Ishikawa (cell line): Measurements from ENCODE around the gene LYZ.

Source experiments
- CEBPB ChIP-seq: IDR thresholded peaks from 2 replicates; pipeline ENCODE4 v1.6.1; 2012
- CREB1 ChIP-seq: IDR thresholded peaks from 2 replicates; pipeline ENCODE4 v1.6.1; 2012; ENCODE audit warnings: low read depth
- EGR1 ChIP-seq: IDR thresholded peaks from 2 replicates; pipeline ENCODE4 v1.6.1; 2012
- EP300 ChIP-seq: IDR thresholded peaks from 2 replicates; pipeline ENCODE4 v1.6.1; 2012; ENCODE audit warnings: borderline replicate concordance
- FOXM1 ChIP-seq: IDR thresholded peaks from 2 replicates; pipeline ENCODE4 v1.6.1; 2012; ENCODE audit warnings: low read depth, borderline replicate concordance
- RAD21 ChIP-seq: IDR thresholded peaks from 2 replicates; pipeline ENCODE4 v1.6.1; 2012; ENCODE audit warnings: low read depth
- TAF1 ChIP-seq: IDR thresholded peaks from 2 replicates; pipeline ENCODE4 v1.6.1; 2012; ENCODE audit warnings: low read depth, mild to moderate bottlenecking
- TCF12 ChIP-seq: IDR thresholded peaks from 2 replicates; pipeline ENCODE4 v1.6.1; 2012; ENCODE audit warnings: low read depth
- TEAD4 ChIP-seq: IDR thresholded peaks from 2 replicates; pipeline ENCODE4 v1.6.1; 2012
- YY1 ChIP-seq: IDR thresholded peaks from 2 replicates; pipeline ENCODE4 v1.6.1; 2012; ENCODE audit warnings: low read depth
- ZBTB7A ChIP-seq: IDR thresholded peaks from 2 replicates; pipeline ENCODE4 v1.6.1; 2012; ENCODE audit warnings: low read depth
- TF ChIP-seq, protein P1 (sequence below): IDR thresholded peaks from 2 replicates; pipeline ENCODE4 v1.6.1; 2012
- TF ChIP-seq, protein P2 (sequence below): IDR thresholded peaks from 2 replicates; pipeline ENCODE4 v1.6.1; 2012
- TF ChIP-seq, protein P3 (sequence below): IDR thresholded peaks from 2 replicates; pipeline ENCODE4 v1.6.1; 2012; ENCODE audit warnings: low read depth, mild to moderate bottlenecking

The LYZ gene

DNA sequence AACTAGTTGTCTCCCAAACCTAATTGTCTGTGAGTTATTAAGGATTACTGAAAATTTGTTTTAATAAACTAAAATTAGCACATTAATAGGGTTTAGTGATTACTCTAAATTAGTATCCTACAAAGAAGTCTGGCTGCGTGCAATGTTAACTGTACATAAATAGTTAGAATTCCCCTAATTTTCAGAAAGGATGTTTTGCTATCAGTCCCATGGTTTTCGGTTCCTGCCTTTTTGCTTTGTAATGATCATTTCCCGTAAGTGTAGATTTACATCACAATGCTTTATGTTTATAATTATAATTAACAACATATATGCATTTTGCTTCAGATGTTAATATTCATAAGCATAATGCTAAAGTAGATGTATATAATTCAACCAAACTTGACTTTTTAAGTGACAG is 19.8 kb upstream of the LYZ start:
- TF ChIP-seq, protein P1, sequence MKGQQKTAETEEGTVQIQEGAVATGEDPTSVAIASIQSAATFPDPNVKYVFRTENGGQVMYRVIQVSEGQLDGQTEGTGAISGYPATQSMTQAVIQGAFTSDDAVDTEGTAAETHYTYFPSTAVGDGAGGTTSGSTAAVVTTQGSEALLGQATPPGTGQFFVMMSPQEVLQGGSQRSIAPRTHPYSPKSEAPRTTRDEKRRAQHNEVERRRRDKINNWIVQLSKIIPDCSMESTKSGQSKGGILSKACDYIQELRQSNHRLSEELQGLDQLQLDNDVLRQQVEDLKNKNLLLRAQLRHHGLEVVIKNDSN, result no peak
- TF ChIP-seq RAD21 (no peak), TCF12 (no peak)

DNA sequence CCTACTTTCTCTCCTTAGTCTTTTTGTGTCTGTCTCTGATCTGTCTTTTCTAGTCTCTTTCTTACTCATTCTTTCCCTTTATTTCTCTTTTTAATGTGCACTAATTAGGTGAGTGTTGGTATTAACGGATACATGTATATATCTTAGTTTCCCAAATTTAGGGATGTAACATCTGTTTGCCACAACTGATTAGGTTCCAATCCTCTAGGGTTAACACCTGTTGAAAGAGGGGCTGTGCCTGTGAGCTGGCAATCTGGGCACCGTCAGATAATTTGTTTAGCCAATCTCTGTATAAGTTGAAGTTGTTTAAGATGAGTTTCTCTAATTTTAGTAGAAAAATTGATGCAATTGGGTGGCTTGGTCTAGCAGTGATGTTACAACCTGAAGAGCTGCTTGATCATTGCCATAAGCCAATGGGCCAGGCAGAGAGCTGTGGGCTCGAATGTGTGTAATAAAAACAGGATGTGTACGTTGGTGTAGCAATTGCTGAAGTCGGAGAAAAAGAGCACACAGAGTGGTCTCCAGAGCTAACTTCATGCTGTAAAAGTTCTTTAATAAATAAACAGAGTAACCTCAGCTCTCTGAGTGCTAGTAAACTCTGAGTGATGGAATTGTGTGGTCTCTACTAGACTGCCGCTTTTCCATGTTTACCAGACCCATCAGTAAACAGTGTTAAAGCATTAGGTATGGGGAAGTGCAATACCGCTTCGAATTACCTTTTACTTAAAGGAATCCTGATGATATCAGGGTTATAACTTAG is 18.3 kb upstream of the LYZ start:
- TF ChIP-seq EGR1 (0 out of 2 replicates have a peak, but pooled peaks have one; percentile 9), TAF1 (no peak)

DNA sequence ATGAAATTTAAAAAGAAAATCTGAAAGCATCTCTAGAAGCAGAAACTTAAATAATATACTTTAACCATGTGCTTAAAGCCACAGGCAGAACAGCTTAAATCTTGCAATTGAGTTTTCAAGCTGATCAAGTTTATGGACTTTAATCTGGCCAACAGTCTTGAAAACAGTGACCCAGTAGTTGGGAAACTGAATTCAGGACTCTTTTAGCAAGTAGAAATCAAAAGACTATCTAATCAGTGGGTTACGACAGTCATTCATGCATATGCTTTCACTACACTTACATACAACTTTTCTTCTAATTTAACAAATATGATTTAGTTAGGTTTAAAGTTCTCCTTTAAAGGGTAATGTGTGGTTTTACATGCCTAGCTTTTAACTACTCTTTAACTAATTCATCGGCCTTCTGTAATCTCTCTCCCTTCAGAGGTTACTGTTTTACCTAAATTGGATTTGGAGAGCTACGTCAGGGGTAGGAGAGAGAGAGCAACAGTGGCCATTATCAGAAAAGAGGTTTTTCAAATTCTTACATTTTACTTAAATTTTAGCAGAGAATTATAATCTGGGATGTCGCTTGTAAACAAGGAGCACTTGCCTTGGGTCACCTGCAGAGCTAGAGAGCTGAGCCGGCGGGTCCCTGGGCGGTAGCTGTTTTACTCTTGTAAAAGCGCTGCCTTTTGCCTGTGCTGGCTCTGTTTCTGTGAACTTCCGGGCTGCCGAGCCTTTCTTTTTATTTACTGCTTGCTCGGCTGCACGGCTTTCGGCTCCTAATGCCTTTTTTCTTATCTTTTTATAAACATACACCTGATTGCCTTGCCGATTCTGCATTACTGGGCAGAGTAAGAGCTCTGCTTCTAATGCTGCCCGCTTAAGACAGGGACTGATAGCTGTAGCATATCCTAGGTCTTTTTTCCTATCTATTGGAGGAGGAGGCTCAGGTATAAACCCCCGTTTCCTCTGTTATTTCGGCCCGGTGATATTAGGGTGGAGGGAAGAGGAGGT is 17.4 kb upstream of the LYZ start:
- TF ChIP-seq EGR1 (no peak), RAD21 (no peak), ZBTB7A (no peak), YY1 (no peak), FOXM1 (no peak), CEBPB (no peak)
- TF ChIP-seq, protein P2, sequence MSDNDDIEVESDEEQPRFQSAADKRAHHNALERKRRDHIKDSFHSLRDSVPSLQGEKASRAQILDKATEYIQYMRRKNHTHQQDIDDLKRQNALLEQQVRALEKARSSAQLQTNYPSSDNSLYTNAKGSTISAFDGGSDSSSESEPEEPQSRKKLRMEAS, result no peak
- TF ChIP-seq, protein P1, result no peak
- TF ChIP-seq, protein P3, sequence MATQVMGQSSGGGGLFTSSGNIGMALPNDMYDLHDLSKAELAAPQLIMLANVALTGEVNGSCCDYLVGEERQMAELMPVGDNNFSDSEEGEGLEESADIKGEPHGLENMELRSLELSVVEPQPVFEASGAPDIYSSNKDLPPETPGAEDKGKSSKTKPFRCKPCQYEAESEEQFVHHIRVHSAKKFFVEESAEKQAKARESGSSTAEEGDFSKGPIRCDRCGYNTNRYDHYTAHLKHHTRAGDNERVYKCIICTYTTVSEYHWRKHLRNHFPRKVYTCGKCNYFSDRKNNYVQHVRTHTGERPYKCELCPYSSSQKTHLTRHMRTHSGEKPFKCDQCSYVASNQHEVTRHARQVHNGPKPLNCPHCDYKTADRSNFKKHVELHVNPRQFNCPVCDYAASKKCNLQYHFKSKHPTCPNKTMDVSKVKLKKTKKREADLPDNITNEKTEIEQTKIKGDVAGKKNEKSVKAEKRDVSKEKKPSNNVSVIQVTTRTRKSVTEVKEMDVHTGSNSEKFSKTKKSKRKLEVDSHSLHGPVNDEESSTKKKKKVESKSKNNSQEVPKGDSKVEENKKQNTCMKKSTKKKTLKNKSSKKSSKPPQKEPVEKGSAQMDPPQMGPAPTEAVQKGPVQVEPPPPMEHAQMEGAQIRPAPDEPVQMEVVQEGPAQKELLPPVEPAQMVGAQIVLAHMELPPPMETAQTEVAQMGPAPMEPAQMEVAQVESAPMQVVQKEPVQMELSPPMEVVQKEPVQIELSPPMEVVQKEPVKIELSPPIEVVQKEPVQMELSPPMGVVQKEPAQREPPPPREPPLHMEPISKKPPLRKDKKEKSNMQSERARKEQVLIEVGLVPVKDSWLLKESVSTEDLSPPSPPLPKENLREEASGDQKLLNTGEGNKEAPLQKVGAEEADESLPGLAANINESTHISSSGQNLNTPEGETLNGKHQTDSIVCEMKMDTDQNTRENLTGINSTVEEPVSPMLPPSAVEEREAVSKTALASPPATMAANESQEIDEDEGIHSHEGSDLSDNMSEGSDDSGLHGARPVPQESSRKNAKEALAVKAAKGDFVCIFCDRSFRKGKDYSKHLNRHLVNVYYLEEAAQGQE, result no peak

DNA sequence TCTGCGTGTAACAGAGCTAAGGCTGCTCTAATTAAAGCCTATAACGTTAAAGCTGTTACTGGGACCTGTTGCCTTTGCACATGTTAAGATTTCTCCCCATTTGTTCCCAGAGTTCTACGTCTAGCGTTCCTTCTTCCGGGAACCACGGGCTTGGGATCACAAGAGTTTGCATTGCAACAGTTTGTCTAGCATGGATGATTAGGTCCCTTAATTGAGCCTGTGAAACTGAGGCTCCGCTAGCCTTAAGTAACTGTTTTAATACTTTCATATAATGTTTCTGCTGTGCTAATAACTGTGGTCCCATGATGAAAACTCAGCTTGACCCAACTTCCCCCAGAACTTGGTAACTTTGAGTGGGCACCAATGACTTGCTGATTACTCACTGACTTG is 16.7 kb upstream of the LYZ start:
- TF ChIP-seq, protein P1, result no peak
- TF ChIP-seq RAD21, result no peak
- no peak for TF ChIP-seq FOXM1

DNA sequence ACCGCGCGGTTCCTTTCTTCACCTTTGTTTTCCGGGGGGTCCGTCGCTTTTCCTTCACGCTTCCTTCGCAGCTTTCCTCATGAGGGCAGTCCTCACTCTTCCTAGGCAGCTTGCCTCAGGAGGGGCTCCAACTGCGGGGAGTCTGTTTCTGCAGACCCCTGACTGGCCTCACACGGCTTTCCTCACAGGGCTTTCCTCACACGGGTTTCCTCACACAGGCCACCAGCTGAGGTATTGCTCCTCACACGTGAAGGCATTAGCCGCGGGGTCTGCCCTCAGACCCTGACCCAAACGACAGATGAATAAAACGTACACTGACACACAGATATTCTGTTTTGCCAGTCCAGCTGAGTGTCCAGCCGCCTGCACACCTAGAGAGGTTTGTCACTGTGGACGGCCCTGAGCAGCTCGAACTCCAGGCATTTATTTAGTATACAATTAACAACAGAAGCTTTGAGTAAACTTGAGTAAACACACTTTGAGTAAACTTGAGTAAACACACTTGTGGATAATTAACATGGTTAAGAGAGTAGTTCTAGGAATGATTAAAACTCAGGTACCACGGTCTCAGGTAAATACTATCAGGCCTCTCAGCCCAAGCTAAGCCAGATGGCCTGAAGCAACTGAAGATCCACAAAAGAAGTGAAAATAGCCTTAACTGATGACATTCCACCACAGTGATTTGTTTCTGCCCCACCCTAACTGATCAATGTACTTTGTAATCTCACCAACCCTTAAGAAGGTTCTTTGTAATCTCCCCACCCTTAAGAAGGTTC is 16.1 kb upstream of the LYZ start:
- TF ChIP-seq RAD21, result no peak
- TF ChIP-seq TAF1, result no peak
- TF ChIP-seq, protein P3, result no peak
- TF ChIP-seq TEAD4, result no peak
- no peak for TF ChIP-seq FOXM1
- TF ChIP-seq TCF12, result no peak
- TF ChIP-seq ZBTB7A, result no peak
- no peak for TF ChIP-seq EP300
- TF ChIP-seq, protein P2, result no peak
- no peak for TF ChIP-seq CREB1
- TF ChIP-seq YY1, result no peak
- TF ChIP-seq, protein P1, result no peak
- no peak for TF ChIP-seq CEBPB
